ENCODE data around the gene EPB41.

GRCh38 chr1:29157269-29157601 is 242.9 kb downstream of the EPB41 start:
- TF ChIP-seq CTCF (IDR thresholded peaks at IDR 0.05) (no peak), POLR2A (IDR thresholded peaks at IDR 0.05) (no peak), POLR2AphosphoS5 (IDR thresholded peaks at IDR 0.05) (no peak)

All from prostate gland (tissue), 2 donors.